Measurements from ENCODE around the gene BCOR.

DNA sequence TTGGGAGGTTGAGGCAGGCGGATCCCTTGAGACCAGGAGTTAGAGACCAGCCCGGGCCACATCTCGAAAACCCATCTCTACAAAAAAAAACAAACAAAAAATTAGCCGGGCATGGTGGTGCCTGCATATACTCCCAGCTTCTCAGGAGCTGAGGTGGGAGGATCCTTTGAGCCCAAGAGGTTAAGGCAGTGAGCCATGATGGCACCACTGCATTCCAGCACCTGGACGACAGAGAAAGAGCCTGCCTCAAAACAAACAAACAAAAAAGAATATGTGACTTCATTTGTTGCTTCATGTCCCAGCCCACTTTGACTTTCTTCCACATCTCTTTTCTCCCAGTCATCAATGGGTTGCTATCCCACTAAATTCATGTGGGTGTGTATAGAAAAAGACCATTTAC lies 79.7 kb downstream of the BCOR start:
- TF ChIP-seq POLR2A (IDR thresholded peaks at IDR 0.05; ENCODE audit: low read length) (no peak), GATA1 (IDR thresholded peaks at IDR 0.05; ENCODE audit: low read depth, low read length) (no peak)

Measured in erythroblast (primary cell).